GM23338 (cell line): ENCODE results near the gene CDK14. TPM values are rescaled to one million over a fixed set of nuclear protein-coding genes. Genes with fewer than 3 reads are reported as not detected.

ENCODE experiments used
- ATAC-seq: fragments of 200-7000 bp; cut with Tn5 transposase; 3 replicates; pipeline ENCODE4 v1.9.1; 2020
- DNase-seq: peaks from one replicate; pipeline ENCODE4 v3.0.0-alpha.2; 2015; ENCODE audit warnings: low spot score
- H2AFZ ChIP-seq: fragments of 200-600 bp; sonication (generic); 2 replicates; pipeline ENCODE4 v1.8.0; 2016; ENCODE audit warnings: antibody characterized with exemption, mild to moderate bottlenecking, moderate library complexity
- H3F3A ChIP-seq: fragments of 200-600 bp; sonication (generic); replicated peaks from 2 replicates; pipeline ENCODE4 v1.8.0; 2017; ENCODE audit warnings: antibody characterized with exemption, mixed run types, low read depth
- H3K27ac ChIP-seq: fragments of 200-600 bp; sonication (generic); 2 replicates; pipeline ENCODE4 v1.6.1; 2016; ENCODE audit warnings: low read depth
- H3K27me3 ChIP-seq: fragments of 200-600 bp; sonication (generic); 2 replicates; pipeline ENCODE4 v1.8.0; 2016; ENCODE audit warnings: mild to moderate bottlenecking, mixed run types, moderate library complexity; ENCODE audit not compliant: insufficient read depth
- H3K36me3 ChIP-seq: fragments of 200-600 bp; sonication (generic); 2 replicates; pipeline ENCODE4 v1.8.0; 2016; ENCODE audit warnings: mild to moderate bottlenecking; ENCODE audit not compliant: insufficient read depth
- H3K4me1 ChIP-seq: fragments of 200-600 bp; sonication (generic); 2 replicates; pipeline ENCODE4 v1.8.0; 2016; ENCODE audit warnings: mild to moderate bottlenecking, moderate library complexity; ENCODE audit not compliant: insufficient read depth
- H3K4me2 ChIP-seq: fragments of 200-600 bp; sonication (generic); 2 replicates; pipeline ENCODE4 v1.7.1; 2017; ENCODE audit warnings: mixed run types
- H3K4me3 ChIP-seq: fragments of 200-600 bp; sonication (generic); 2 replicates; pipeline ENCODE4 v1.6.1; 2016; ENCODE audit warnings: mixed run types
- H3K79me2 ChIP-seq: fragments of 200-600 bp; sonication (generic); replicated peaks from 2 replicates; pipeline ENCODE4 v1.8.0; 2017; ENCODE audit warnings: mild to moderate bottlenecking; ENCODE audit not compliant: insufficient read depth
- H3K9me2 ChIP-seq: fragments of 200-600 bp; sonication (generic); 2 replicates; pipeline ENCODE4 v1.8.0; 2017; ENCODE audit not compliant: insufficient read depth
- H4K20me1 ChIP-seq: fragments of 200-600 bp; sonication (generic); replicated peaks from 2 replicates; pipeline ENCODE4 v1.8.0; 2017; ENCODE audit warnings: mild to moderate bottlenecking; ENCODE audit not compliant: insufficient read depth
- H3K27ac Mint-ChIP-seq: 2 replicates; pipeline ENCODE4 v1.8.0; 2020; ENCODE audit warnings: inconsistent platforms, mild to moderate bottlenecking, moderate library complexity, mixed read lengths
- H3K27me3 Mint-ChIP-seq: 3 replicates; pipeline ENCODE4 v1.8.0; 2022; ENCODE audit warnings: low read depth, mild to moderate bottlenecking, moderate library complexity, mixed read lengths, inconsistent platforms; ENCODE audit not compliant: insufficient read depth, poor library complexity
- H3K36me3 Mint-ChIP-seq: 3 replicates; pipeline ENCODE4 v1.8.0; 2021; ENCODE audit warnings: low read depth, mild to moderate bottlenecking, inconsistent platforms, moderate library complexity, mixed read lengths
- H3K4me1 Mint-ChIP-seq: 3 replicates; pipeline ENCODE4 v1.8.0; 2020; ENCODE audit warnings: mild to moderate bottlenecking, inconsistent platforms, mixed read lengths
- H3K4me3 Mint-ChIP-seq: 3 replicates; pipeline ENCODE4 v1.8.0; 2021; ENCODE audit warnings: moderate library complexity, mild to moderate bottlenecking, inconsistent platforms, mixed read lengths
- H3K9me3 Mint-ChIP-seq: 3 replicates; pipeline ENCODE4 v1.8.0; 2020; ENCODE audit warnings: moderate library complexity, mild to moderate bottlenecking, inconsistent platforms, mixed read lengths
- CREB1 ChIP-seq: fragments of 250-450 bp; sonication (Bioruptor Pico); IDR thresholded peaks from 2 replicates; pipeline ENCODE4 v1.5.0; 2020; ENCODE audit warnings: low read depth, mild to moderate bottlenecking, moderate library complexity
- CTCF ChIP-seq, 2 experiments: fragments of 200-600 bp in 1 of 2; sonication (generic) in 1 of 2; conservative IDR thresholded peaks; 2 replicates each; pipeline versions ENCODE4 v1.5.1 to v1.6.1; 2016 to 2017; ENCODE audit warnings: antibody characterized with exemption in 2 of 2, low read depth in 2 of 2, mild to moderate bottlenecking in 2 of 2, moderate library complexity in 1 of 2
- ETS1 ChIP-seq: IDR thresholded peaks from 2 replicates; pipeline ENCODE4 v1.6.1; 2016; ENCODE audit warnings: antibody characterized with exemption
- EZH2 ChIP-seq: fragments of 200-600 bp; sonication (generic); IDR thresholded peaks from one replicate; pipeline ENCODE4 v1.8.0; 2017; ENCODE audit warnings: antibody characterized with exemption, mild to moderate bottlenecking, low read depth; ENCODE audit not compliant: unreplicated experiment
- EZH2phosphoT487 ChIP-seq: fragments of 200-600 bp; sonication (generic); IDR thresholded peaks from one replicate; pipeline ENCODE4 v1.8.1; 2018; ENCODE audit warnings: antibody characterized with exemption; ENCODE audit not compliant: unreplicated experiment
- NANOG ChIP-seq: IDR thresholded peaks from 2 replicates; pipeline ENCODE4 v1.6.1; 2016; ENCODE audit warnings: antibody characterized with exemption, borderline replicate concordance
- POLR2AphosphoS5 ChIP-seq: IDR thresholded peaks from 2 replicates; pipeline ENCODE4 v1.6.1; 2016; ENCODE audit warnings: antibody characterized with exemption, low read depth
- REST ChIP-seq: IDR thresholded peaks from one replicate; pipeline ENCODE4 v1.6.1; 2018; ENCODE audit warnings: antibody characterized with exemption; ENCODE audit not compliant: unreplicated experiment
- STAT1 ChIP-seq: IDR thresholded peaks from one replicate; pipeline ENCODE4 v1.6.1; 2016; ENCODE audit warnings: antibody characterized with exemption; ENCODE audit not compliant: unreplicated experiment
- ZNF462 ChIP-seq: fragments of 250-450 bp; sonication (Bioruptor Pico); IDR thresholded peaks from 2 replicates; pipeline ENCODE4 v1.5.0; 2020; ENCODE audit warnings: mild to moderate bottlenecking, moderate library complexity
- long read RNA-seq: library from polyadenylated mRNA; unstranded; transcript quantifications from one replicate; pipeline ENCODE4 v2.0.0, GENCODE V29; 2020; ENCODE audit not compliant: unreplicated experiment
- polyA plus RNA-seq: library from polyadenylated mRNA; unstranded; fragments of >200 nt; fragmentation: Nextera tagmentation; extraction: Ambion mirVana; gene quantifications from 2 replicates; pipeline ENCODE4 v1.2.1, GENCODE V29; 2016
- total RNA-seq: library from RNA; depleted of rRNA; stranded (reverse); fragments of >200 nt; shearing (Covaris generic); gene quantifications from 2 replicates; pipeline ENCODE4 v1.2.3, GENCODE V29; 2014; rRNA removed

The CDK14 gene
- 24.0 and 25.9 TPM in 2 replicates for total RNA-seq
- polyA plus RNA-seq, result 10.1 and 11.2 TPM in 2 replicates
- long read RNA-seq, full-length matches to known transcripts, result 1 of 3 reads
- long read RNA-seq, partial matches to known transcripts, result 0 of 3 reads
- long read RNA-seq, other reads (novel, unspliced or antisense), result 2 of 3 reads

GRCh38 chr7:90595801-90596670 lies at the start of gene CDK14:
TSS of gene CDK14 (plus strand) at chr7:90596321. CDS start at chr7:90596628, 307 bp downstream.
- peak; percentile 91 for DNase-seq
- Histone ChIP-seq H3K27ac (peak within 1 kb of the TSS; percentile 80), H2AFZ (peak within 1 kb of the TSS; percentile 61), H3K4me1 (peaks cover 30% of the 10 kb centered on the region), H3K79me2 (peaks cover 40% of the 10 kb centered on the region), H4K20me1 (no peaks in the 10 kb centered on the region), H3K36me3 (no peaks in the 10 kb centered on the region), H3K4me2 (peak within 1 kb of the TSS; percentile 89), H3K9me2 (no peaks in the 10 kb centered on the region), H3K4me3 (peak within 1 kb of the TSS; percentile 79), H3F3A (no peaks in the 10 kb centered on the region), H3K27me3 (peaks cover 12% of the 10 kb centered on the region)
- Mint-ChIP-seq H3K4me1 (peaks cover 48% of the 10 kb centered on the region), H3K9me3 (no peaks in the 10 kb centered on the region), H3K36me3 (no peaks in the 10 kb centered on the region; the same call in 1 of the 3 replicates), H3K4me3 (peak within 1 kb of the TSS; percentile 95), H3K27ac (peak within 1 kb of the TSS; percentile 93), H3K27me3 (peaks cover 12% of the 10 kb centered on the region)
- ATAC-seq, result peak; percentile 69
- peak; percentile 10; the same call in 1 of the 2 replicates for TF ChIP-seq POLR2AphosphoS5
- TF ChIP-seq CREB1 (CRISPR knock-in tag), result no peak; the same call in 1 of the 2 replicates
- TF ChIP-seq ZNF462 (CRISPR knock-in tag), result no peak
- TF ChIP-seq EZH2phosphoT487, result no peak
- no peak for TF ChIP-seq STAT1
- no peak for TF ChIP-seq ETS1
- no peak for TF ChIP-seq REST
- no peak for TF ChIP-seq EZH2
- TF ChIP-seq NANOG, result no peak
- peak in 1 of 2 experiments; percentile 63; a peak in 2 of 4 replicates for TF ChIP-seq CTCF (conservative IDR thresholded peaks at IDR 0.05; ENCODE audit: low read depth in 2 of 2)
